Spleen (tissue), 11 donors: ENCODE results near the gene DUS1L. TPM values are rescaled to one million over a fixed set of nuclear protein-coding genes. Genes with fewer than 3 reads are reported as not detected.

Experiments
- DNase-seq: peaks from one replicate; pipeline ENCODE4 v3.0.0-alpha.2; 2020
- H3K27ac ChIP-seq, 8 donors: fragments of 200-600 bp; sonication (generic) in 7 of 8; 1 replicate in 4 of 8; 2 replicates in 4 of 8; pipeline versions ENCODE4 v1.5.0 to v1.8.0; 2016 to 2021; ENCODE audit warnings: inconsistent platforms in 4 of 8, mild to moderate bottlenecking in 4 of 8, moderate library complexity in 1 of 8
- H3K27me3 ChIP-seq, 7 donors: fragments of 200-600 bp; sonication (generic) in 6 of 7; replicated peaks in 1 of 7; 1 replicate in 4 of 7; 2 replicates in 3 of 7; pipeline versions ENCODE4 v1.5.0 to v1.8.0; 2016 to 2021; ENCODE audit warnings: inconsistent platforms in 3 of 7, mild to moderate bottlenecking in 1 of 7
- H3K36me3 ChIP-seq, 6 donors: fragments of 200-600 bp; sonication (generic) in 5 of 6; 1 replicate in 4 of 6; 2 replicates in 2 of 6; pipeline versions ENCODE4 v1.5.0 to v1.8.0; 2016 to 2021; ENCODE audit warnings: inconsistent platforms in 2 of 6
- H3K4me1 ChIP-seq, 6 donors: fragments of 200-600 bp; sonication (generic) in 5 of 6; 1 replicate in 3 of 6; 2 replicates in 3 of 6; pipeline versions ENCODE4 v1.5.0 to v1.8.0; 2016 to 2021; ENCODE audit warnings: inconsistent platforms in 3 of 6
- H3K4me3 ChIP-seq, 8 donors: fragments of 200-600 bp; sonication (generic) in 7 of 8; 1 replicate in 4 of 8; 2 replicates in 4 of 8; pipeline versions ENCODE4 v1.5.0 to v1.8.0; 2016 to 2021; ENCODE audit warnings: inconsistent platforms in 4 of 8, mild to moderate bottlenecking in 4 of 8, moderate library complexity in 2 of 8
- H3K9me3 ChIP-seq, 8 donors: fragments of 200-600 bp; sonication (generic) in 7 of 8; 1 replicate in 4 of 8; 2 replicates in 4 of 8; pipeline versions ENCODE4 v1.5.0 to v1.8.0; 2016 to 2021; ENCODE audit warnings: inconsistent platforms in 4 of 8
- POLR2A ChIP-seq, 3 donors: fragments of 450-650 bp; IDR thresholded peaks; one replicate each; pipeline ENCODE4 v1.5.1; 2017; ENCODE audit warnings: antibody characterized with exemption in 3 of 3, mild to moderate bottlenecking in 1 of 3
- POLR2AphosphoS5 ChIP-seq, 3 donors: sonication (generic); formaldehyde crosslinking; IDR thresholded peaks; one replicate each; pipeline ENCODE4 v1.5.1; 2017; ENCODE audit warnings: antibody characterized with exemption in 3 of 3
- WGBS, 5 donors: extraction: QIAGEN DNeasy Blood & Tissue Kit in 3 of 5; methylation state at CpG; one replicate each; pipeline versions ENCODE4 v1.1.5 to v1.1.7; 2013 to 2018; 5-methylcytosine and 5-hydroxymethylcytosine counted together
- intact Hi-C: fragments of 100-400 bp; cut with DNase I; formaldehyde crosslinking; loops from one replicate; pipeline ENCODE4 v1.15.0; 2023; ENCODE audit warnings: low total_unique reads
- polyA plus RNA-seq, 3 donors: library from polyadenylated mRNA; stranded (reverse); fragments of 200-250 nt; gene quantifications; one replicate each; pipeline ENCODE4 v1.2.1, GENCODE V29; 2013
- total RNA-seq, 7 donors: library from RNA; depleted of rRNA in 3 of 7; stranded (reverse); fragments of >200 nt in 3 of 7; fragmentation: NEBNext Ultra II Directional in 4 of 7; extraction: Animal tissue kit (Norgen Biotek cat#: 25700) in 4 of 7; gene quantifications; one replicate each; pipeline versions ENCODE4 v1.1.0 to v1.2.1, GENCODE V29; 2016 to 2021
- TF ChIP-seq, protein P1 (sequence below), 11 experiments: fragments of 200-600 bp in 7 of 11; fragments of 450-650 bp in 4 of 11; sonication (generic) in 4 of 11; IDR thresholded peaks in 8 of 11; conservative IDR thresholded peaks in 3 of 11; 1 replicate in 7 of 11; 2 replicates in 4 of 11; pipeline versions ENCODE4 v1.4.0 to v1.8.0; 2016 to 2021; ENCODE audit warnings: antibody characterized with exemption in 11 of 11, inconsistent platforms in 4 of 11, mild to moderate bottlenecking in 1 of 11
- donor health status: healthy with polysubstance abuse.
- donor health status: DM: no; HTN: no; CAD: no; lungs with moderate emphysema.
- donor health status: DM: no; HTN: no; CAD: no.
- donor health status: Bipolar disorder and iron deficiency.
- donor health status: healthy.
- donor health status: DM: no; HTN: no; CAD: no.
- donor health status: DM: yes; HTN: yes; CAD: no.

The DUS1L gene
- total and polyA plus RNA-seq, 10 donors, result 76.4 to 174 (median 103) TPM

DNA sequence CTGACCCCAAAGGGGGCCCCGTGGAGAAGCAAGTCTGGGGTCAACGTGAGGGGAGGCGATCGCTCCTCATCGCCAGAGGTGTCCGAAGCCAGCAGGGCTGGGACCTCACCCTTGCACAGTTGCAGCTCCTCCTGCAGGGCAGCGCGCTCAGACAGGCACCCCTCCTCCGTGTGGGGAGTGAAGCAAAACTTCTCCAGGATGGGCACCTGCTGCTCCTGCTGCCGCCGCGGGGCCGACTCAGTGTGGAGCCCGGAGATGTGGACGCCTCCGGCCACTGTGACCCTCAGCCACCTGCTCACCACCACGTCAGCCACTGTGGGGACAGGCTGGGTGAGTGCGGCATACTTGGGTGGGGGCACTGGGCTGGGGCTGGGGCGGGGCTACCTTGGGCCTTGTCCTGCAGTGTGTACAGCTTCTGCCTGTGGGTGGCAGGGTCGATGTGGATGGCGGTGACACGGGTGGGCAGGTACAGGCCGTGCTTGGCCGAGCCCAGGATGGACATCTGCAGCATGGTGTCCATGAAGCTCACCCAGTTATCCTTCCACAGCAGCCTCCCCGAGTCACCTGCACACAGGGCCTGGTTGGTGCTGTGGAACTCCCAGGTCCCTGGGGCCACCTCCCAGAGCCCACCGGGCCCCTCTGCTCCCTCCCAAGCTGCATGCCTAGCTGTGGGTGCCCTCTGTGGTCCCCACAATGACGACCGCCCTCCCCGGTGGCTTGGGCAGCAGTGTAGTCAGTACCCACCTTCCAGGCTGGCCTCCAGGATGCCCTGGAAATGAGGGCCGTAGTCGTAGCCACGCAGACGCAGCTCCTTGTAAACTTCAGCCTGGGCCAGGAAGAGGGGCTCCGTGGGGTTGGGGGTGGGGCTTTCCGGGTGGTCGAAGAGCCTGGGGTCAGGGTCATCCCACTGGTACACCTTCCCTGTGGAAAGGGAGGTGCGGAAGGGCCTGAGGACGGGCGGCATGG, 21.6 kb upstream of the DUS1L start:
- Histone ChIP-seq H3K4me1 (peaks cover 0 to 13% (median 4%) of the 10 kb centered on the region in 6 donors), H3K36me3 (peaks cover 0 to 100% (median 99%) of the 10 kb centered on the region in 6 donors), H3K27ac (no peak overlapping the region), H3K4me3 (no peak overlapping the region), H3K9me3 (no peaks in the 10 kb centered on the region), H3K27me3 (no peaks in the 10 kb centered on the region)
- no peak for TF ChIP-seq POLR2AphosphoS5 (IDR thresholded peaks at IDR 0.05)
- no peak for TF ChIP-seq POLR2A (IDR thresholded peaks at IDR 0.05)
- TF ChIP-seq, protein P1, sequence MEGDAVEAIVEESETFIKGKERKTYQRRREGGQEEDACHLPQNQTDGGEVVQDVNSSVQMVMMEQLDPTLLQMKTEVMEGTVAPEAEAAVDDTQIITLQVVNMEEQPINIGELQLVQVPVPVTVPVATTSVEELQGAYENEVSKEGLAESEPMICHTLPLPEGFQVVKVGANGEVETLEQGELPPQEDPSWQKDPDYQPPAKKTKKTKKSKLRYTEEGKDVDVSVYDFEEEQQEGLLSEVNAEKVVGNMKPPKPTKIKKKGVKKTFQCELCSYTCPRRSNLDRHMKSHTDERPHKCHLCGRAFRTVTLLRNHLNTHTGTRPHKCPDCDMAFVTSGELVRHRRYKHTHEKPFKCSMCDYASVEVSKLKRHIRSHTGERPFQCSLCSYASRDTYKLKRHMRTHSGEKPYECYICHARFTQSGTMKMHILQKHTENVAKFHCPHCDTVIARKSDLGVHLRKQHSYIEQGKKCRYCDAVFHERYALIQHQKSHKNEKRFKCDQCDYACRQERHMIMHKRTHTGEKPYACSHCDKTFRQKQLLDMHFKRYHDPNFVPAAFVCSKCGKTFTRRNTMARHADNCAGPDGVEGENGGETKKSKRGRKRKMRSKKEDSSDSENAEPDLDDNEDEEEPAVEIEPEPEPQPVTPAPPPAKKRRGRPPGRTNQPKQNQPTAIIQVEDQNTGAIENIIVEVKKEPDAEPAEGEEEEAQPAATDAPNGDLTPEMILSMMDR (IDR thresholded peaks at IDR 0.05 in 8 of 11, conservative IDR thresholded peaks at IDR 0.05 in 3 of 11), result no peak
- intact Hi-C loops, result no loop called here
- 88 to 97% (median 92%) methylated on average over 24 to 39 of the region's 39 CpGs for WGBS, 5 donors
- no peak for DNase-seq

DNA sequence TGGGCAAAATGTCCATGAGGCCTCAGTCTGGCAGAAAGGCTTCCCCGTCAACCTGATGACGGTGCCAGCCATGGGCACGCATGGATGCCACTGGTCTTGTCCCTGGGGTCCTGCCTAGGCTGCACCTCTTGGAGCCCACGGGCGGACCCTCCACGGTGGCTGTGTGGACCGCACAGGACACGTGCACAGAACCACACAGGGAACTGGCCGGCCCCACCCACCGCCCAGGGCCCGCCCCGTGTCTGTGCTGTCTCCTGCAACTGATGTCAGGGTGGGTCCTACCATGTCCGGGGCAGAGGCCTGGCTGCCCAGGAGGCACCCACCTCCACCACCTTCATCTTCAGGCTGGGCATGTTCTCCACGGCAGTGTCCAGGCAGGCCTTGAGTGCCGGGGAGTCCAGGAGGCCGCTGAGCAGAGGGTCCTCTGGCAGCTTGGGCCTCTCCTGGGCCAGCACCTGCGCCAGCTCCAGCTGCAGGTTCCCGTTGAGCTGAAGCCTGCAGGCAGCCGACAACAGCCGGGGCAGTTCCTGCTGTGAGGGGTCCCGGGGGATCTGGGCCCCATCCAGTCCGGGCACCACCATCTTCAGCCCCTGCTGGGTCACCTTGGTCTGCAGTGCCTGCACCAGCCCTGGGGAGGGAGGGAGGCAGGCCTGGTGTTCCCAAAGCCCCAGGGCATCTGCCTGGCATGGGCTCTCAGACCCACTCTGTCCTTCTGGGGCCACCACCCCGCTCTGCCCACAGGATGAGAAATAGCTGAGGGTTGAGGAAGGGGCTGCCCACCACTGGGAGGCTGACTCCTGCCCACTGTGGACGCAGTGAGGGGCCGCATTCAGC, 20.5 kb upstream of the DUS1L start:
- intact Hi-C loops, result no loop called here
- no peak for TF ChIP-seq POLR2AphosphoS5 (IDR thresholded peaks at IDR 0.05)
- no peak for TF ChIP-seq POLR2A (IDR thresholded peaks at IDR 0.05)
- TF ChIP-seq, protein P1 (IDR thresholded peaks at IDR 0.05 in 8 of 11, conservative IDR thresholded peaks at IDR 0.05 in 3 of 11), result no peak

GRCh38 chr17:82085031-82085861, 19.6 kb upstream of the DUS1L start:
- H3K27ac ChIP-seq, result peak overlapping the region in 2 of 8 donors; percentile 33 to 50
- WGBS, 5 donors, result 76 to 87% (median 84%) methylated on average over 33 to 49 of the region's 49 CpGs
- H3K4me3 ChIP-seq, result peak overlapping the region in 1 of 8 donors; percentile 0
- intact Hi-C loops, result no loop called here
- H3K9me3 ChIP-seq, result no peaks in the 10 kb centered on the region
- H3K36me3 ChIP-seq, result peaks cover 0 to 100% (median 99%) of the 10 kb centered on the region in 6 donors
- DNase-seq, result no peak
- peaks cover 0 to 13% (median 4%) of the 10 kb centered on the region in 6 donors for H3K4me1 ChIP-seq
- TF ChIP-seq POLR2AphosphoS5 (IDR thresholded peaks at IDR 0.05), result peak in 2 of 3 donors; percentile 51 to 62
- TF ChIP-seq, protein P1 (IDR thresholded peaks at IDR 0.05 in 8 of 11, conservative IDR thresholded peaks at IDR 0.05 in 3 of 11), result no peak
- H3K27me3 ChIP-seq, result no peaks in the 10 kb centered on the region

More for the DNA sequence above, 20.5 kb upstream of the DUS1L start:
- Histone ChIP-seq H3K27me3 (no peaks in the 10 kb centered on the region), H3K27ac (peak overlapping the region in 1 of 8 donors; percentile 33), H3K36me3 (peaks cover 0 to 100% (median 99%) of the 10 kb centered on the region in 6 donors), H3K9me3 (no peaks in the 10 kb centered on the region), H3K4me1 (peaks cover 0 to 13% (median 4%) of the 10 kb centered on the region in 6 donors), H3K4me3 (no peak overlapping the region)
- 89 to 97% (median 94%) methylated on average over 4 to 25 of the region's 25 CpGs for WGBS, 5 donors
- DNase-seq, result no peak
